Measurements from ENCODE around the gene NAGK. TPM values are rescaled to one million over a fixed set of nuclear protein-coding genes. Genes with fewer than 3 reads are reported as not detected.

Gene NAGK
- total and polyA plus RNA-seq, 2 of the 8 experiments (the other 6 are each of a cell fraction or from before 2014, with no cell fraction given), result 57.9 to 59.9 TPM

DNA sequence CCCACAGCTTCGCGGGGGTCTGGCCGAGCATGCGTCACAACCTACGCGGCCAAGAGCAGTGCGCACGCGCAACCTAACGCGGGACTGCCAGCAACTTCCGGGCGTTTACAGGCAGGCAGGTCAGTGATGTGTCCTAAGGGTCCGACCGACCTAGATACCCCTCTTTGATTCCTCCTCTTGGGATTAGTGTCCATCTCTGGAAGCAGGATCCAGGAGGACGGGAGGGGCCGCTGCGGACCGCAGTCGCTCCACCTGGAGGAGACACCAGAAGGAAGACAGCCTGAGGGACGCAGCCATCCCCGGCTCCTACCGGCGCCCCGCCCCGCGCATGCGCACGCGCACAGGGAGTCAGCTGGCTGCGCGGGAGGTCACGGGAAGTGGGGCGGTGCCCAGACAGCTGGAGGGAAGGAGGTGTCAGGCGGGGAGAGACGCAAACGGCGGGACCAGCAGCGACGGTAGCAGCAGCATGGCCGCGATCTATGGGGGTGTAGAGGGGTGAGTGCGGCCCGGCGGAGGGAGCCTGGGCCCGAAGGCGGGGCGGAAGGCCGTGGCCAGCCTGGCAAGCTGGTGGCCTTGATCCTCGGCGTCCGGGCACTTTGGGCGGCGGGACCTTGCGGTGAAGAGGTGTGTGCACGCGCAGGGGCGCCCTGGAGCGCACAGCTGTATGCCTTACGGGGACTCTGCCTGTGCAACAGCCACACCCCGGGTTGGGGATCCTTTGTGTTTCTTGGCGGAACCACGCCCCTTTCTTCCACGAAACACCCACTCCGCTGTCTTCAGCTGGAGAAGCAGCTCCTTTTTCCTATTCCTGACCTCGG, at the start of gene NAGK (continued):
- TF ChIP-seq POLR2AphosphoS5 (IDR thresholded peaks at IDR 0.05; ENCODE audit: low read depth, low read length), result peak; percentile 96
- no peak for TF ChIP-seq CHD1 (IDR thresholded peaks at IDR 0.05; ENCODE audit: low read depth, low read length)
- TF ChIP-seq HDAC2 (IDR thresholded peaks at IDR 0.05; ENCODE audit: borderline replicate concordance in 1 of 2, low read depth in 2 of 2, low read length in 2 of 2), result peak in 1 of 2 experiments; percentile 93; a peak in 2 of 4 replicates
- no peak for TF ChIP-seq JUND (IDR thresholded peaks at IDR 0.05; ENCODE audit: low read length)
- no peak for TF ChIP-seq CHD2 (IDR thresholded peaks at IDR 0.05; ENCODE audit: low read length)
- peak; percentile 75 for TF ChIP-seq TBP (IDR thresholded peaks at IDR 0.05; ENCODE audit: low read depth, low read length)
- TF ChIP-seq, protein P1, sequence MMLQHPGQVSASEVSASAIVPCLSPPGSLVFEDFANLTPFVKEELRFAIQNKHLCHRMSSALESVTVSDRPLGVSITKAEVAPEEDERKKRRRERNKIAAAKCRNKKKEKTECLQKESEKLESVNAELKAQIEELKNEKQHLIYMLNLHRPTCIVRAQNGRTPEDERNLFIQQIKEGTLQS (IDR thresholded peaks at IDR 0.05; ENCODE audit: insufficient read depth, low read depth, low read length), result peak; percentile 57; the same call in 1 of the 2 replicates
- no peak for TF ChIP-seq HDAC6 (IDR thresholded peaks at IDR 0.05; ENCODE audit: low read depth, low read length)
- peak; percentile 90 for TF ChIP-seq CREB1 (IDR thresholded peaks at IDR 0.05)
- TF ChIP-seq ZNF274 (IDR thresholded peaks at IDR 0.05; ENCODE audit: borderline replicate concordance, extremely low read depth, low read length), result no peak
- TF ChIP-seq, protein P2, sequence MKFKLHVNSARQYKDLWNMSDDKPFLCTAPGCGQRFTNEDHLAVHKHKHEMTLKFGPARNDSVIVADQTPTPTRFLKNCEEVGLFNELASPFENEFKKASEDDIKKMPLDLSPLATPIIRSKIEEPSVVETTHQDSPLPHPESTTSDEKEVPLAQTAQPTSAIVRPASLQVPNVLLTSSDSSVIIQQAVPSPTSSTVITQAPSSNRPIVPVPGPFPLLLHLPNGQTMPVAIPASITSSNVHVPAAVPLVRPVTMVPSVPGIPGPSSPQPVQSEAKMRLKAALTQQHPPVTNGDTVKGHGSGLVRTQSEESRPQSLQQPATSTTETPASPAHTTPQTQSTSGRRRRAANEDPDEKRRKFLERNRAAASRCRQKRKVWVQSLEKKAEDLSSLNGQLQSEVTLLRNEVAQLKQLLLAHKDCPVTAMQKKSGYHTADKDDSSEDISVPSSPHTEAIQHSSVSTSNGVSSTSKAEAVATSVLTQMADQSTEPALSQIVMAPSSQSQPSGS (IDR thresholded peaks at IDR 0.05; ENCODE audit: low read length), result no peak
- no peak for TF ChIP-seq JUN (IDR thresholded peaks at IDR 0.05; ENCODE audit: low read depth, low read length)
- no peak for TF ChIP-seq SIX5 (IDR thresholded peaks at IDR 0.05; ENCODE audit: low read depth, low read length)
- no peak for TF ChIP-seq POU5F1 (IDR thresholded peaks at IDR 0.05; ENCODE audit: low read depth, low read length)
- TF ChIP-seq RBBP5 (IDR thresholded peaks at IDR 0.05; ENCODE audit: borderline replicate concordance, low read depth, low read length), result no peak
- no peak for TF ChIP-seq SUZ12 (IDR thresholded peaks at IDR 0.05; ENCODE audit: low read length)
- TF ChIP-seq, protein P3, sequence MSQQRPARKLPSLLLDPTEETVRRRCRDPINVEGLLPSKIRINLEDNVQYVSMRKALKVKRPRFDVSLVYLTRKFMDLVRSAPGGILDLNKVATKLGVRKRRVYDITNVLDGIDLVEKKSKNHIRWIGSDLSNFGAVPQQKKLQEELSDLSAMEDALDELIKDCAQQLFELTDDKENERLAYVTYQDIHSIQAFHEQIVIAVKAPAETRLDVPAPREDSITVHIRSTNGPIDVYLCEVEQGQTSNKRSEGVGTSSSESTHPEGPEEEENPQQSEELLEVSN (IDR thresholded peaks at IDR 0.05), result peak; percentile 98
- no peak for TF ChIP-seq KDM1A (IDR thresholded peaks at IDR 0.05; ENCODE audit: borderline replicate concordance, low read length)
- no peak for TF ChIP-seq RFX5 (IDR thresholded peaks at IDR 0.05; ENCODE audit: borderline replicate concordance, low read depth, low read length)

Data from H1 (cell line).